Suprapubic skin (tissue), 4 donors: ENCODE results near the gene AGAP1. TPM values are rescaled to one million over a fixed set of nuclear protein-coding genes. Genes with fewer than 3 reads are reported as not detected.

Experiments used
- DNase-seq, 2 donors: peaks; one replicate each; pipeline ENCODE4 v3.0.0-alpha.2; 2019; ENCODE audit warnings: low spot score in 2 of 2
- H3K27ac ChIP-seq: fragments of 200-600 bp; sonication (generic); one replicate; pipeline ENCODE4 v1.5.1; 2019
- H3K27me3 ChIP-seq: fragments of 200-600 bp; sonication (generic); one replicate; pipeline ENCODE4 v1.5.1; 2019
- H3K36me3 ChIP-seq: fragments of 200-600 bp; sonication (generic); one replicate; pipeline ENCODE4 v1.5.1; 2019
- H3K4me1 ChIP-seq: fragments of 200-600 bp; sonication (generic); one replicate; pipeline ENCODE4 v1.5.1; 2019
- H3K4me3 ChIP-seq: fragments of 200-600 bp; sonication (generic); one replicate; pipeline ENCODE4 v1.5.1; 2019; ENCODE audit warnings: mild to moderate bottlenecking
- H3K9me3 ChIP-seq: fragments of 200-600 bp; sonication (generic); one replicate; pipeline ENCODE4 v1.5.1; 2019
- CTCF ChIP-seq, 2 donors: fragments of 200-600 bp in 1 of 2; fragments of 450-650 bp in 1 of 2; sonication (generic) in 1 of 2; IDR thresholded peaks; one replicate each; pipeline ENCODE4 v1.5.1; 2016 to 2019; ENCODE audit warnings: antibody characterized with exemption in 2 of 2, mild to moderate bottlenecking in 1 of 2, moderate library complexity in 1 of 2
- EP300 ChIP-seq: sonication (generic); formaldehyde crosslinking; IDR thresholded peaks from one replicate; pipeline ENCODE4 v1.6.1; 2017; ENCODE audit warnings: antibody characterized with exemption
- POLR2A ChIP-seq, 2 donors: fragments of 450-650 bp; IDR thresholded peaks; one replicate each; pipeline ENCODE4 v1.6.1; 2017; ENCODE audit warnings: antibody characterized with exemption in 2 of 2, mild to moderate bottlenecking in 2 of 2, moderate library complexity in 2 of 2
- POLR2AphosphoS5 ChIP-seq, 3 donors: sonication (generic); formaldehyde crosslinking; IDR thresholded peaks; one replicate each; pipeline ENCODE4 v1.6.1; 2017; ENCODE audit warnings: antibody characterized with exemption in 3 of 3
- WGBS: methylation state at CpG from one replicate; pipeline ENCODE4 v1.1.5; 2018; 5-methylcytosine and 5-hydroxymethylcytosine counted together
- total RNA-seq, 4 donors: library from RNA; depleted of rRNA; stranded (reverse); fragments of >200 nt; gene quantifications; one replicate each; pipeline ENCODE4 v1.1.0, GENCODE V29; 2016

The AGAP1 gene
- total RNA-seq, 4 donors from 2014 or later: 14.1 to 30.7 (median 19.4) TPM

DNA sequence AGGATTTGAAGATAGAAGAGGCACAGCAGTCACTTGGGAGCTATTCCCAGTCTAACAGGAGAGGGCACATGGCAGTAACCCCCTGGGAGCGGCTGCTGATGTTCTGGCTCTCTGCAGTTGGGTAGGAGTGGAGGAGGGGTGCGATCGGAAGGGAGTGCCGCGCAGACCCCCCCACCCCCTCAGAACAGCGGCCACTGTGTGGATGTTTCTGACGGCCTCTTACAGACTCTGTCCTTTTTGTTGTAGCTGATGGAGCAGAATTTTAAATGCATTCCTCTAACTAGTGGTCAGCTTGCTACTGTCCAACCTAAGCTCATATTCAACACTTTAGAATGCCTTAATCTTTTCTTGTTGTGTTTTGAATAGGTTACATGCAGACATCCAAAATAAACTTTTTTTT, 127.9 kb downstream of the AGAP1 start:
- H3K36me3 ChIP-seq: no peaks in the 10 kb centered on the region
- H3K27me3 ChIP-seq: no peaks in the 10 kb centered on the region
- H3K4me1 ChIP-seq: peaks cover 9% of the 10 kb centered on the region
- no peak for DNase-seq
- H3K27ac ChIP-seq: no peak overlapping the region
- 93% methylated on average over 7 of the region's 7 CpGs for WGBS
- H3K4me3 ChIP-seq: no peak overlapping the region
- no peaks in the 10 kb centered on the region for H3K9me3 ChIP-seq
- no peak for TF ChIP-seq POLR2AphosphoS5 (IDR thresholded peaks at IDR 0.05)
- no peak for TF ChIP-seq POLR2A (IDR thresholded peaks at IDR 0.05)
- TF ChIP-seq CTCF (IDR thresholded peaks at IDR 0.05): no peak
- TF ChIP-seq EP300: no peak

DNA sequence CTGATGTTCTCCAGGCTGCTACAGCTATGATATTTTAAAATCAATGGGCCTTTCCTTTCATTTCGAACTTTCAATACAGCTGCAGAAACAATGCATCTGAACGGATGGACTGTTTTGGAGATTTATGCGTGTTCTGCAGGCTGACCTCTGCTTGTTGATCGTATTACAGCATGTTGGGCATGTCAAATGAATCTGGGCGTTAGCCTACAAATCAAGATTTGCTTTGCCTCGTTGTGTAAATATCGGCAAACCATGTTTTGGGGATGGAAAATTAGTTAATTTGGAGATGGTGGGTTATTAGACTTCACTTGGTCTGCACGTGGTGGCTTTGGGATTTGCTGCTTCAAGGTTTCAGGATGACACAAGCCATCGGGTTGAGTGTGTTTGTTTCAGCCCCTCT, 129.3 kb downstream of the AGAP1 start:
- H3K4me3 ChIP-seq: no peak overlapping the region
- H3K27me3 ChIP-seq: no peaks in the 10 kb centered on the region
- no peak for TF ChIP-seq CTCF (IDR thresholded peaks at IDR 0.05)
- TF ChIP-seq EP300: no peak
- TF ChIP-seq POLR2A (IDR thresholded peaks at IDR 0.05): no peak
- TF ChIP-seq POLR2AphosphoS5 (IDR thresholded peaks at IDR 0.05): no peak
- H3K36me3 ChIP-seq: no peaks in the 10 kb centered on the region
- H3K27ac ChIP-seq: no peak overlapping the region
- H3K4me1 ChIP-seq: peaks cover 4% of the 10 kb centered on the region
- DNase-seq: no peak
- WGBS: 92% methylated on average over 9 of the region's 9 CpGs
- no peaks in the 10 kb centered on the region for H3K9me3 ChIP-seq

DNA sequence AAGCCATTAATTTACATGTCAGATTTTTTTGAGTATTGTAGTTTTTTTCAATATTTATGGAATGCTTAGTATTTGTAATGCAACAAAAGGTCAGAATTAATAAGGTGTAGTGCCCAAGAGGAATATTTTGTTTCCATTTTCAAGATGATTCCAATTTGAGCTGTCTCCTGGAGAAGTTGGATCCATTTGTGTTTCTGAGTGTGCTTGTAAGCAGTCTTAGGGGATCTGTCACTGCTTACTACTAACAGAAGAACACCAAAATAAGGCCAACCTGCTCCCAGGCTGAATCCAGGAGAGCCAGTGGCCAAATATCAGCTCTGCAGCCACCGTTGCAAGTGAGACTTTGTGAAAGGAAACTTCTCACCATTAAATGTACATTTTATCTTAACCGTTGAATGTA, 129.9 kb downstream of the AGAP1 start:
- Histone ChIP-seq H3K27ac (no peak overlapping the region), H3K4me1 (peaks cover 4% of the 10 kb centered on the region), H3K9me3 (no peaks in the 10 kb centered on the region), H3K4me3 (no peak overlapping the region), H3K27me3 (no peaks in the 10 kb centered on the region), H3K36me3 (no peaks in the 10 kb centered on the region)
- DNase-seq: no peak
- TF ChIP-seq POLR2AphosphoS5 (IDR thresholded peaks at IDR 0.05) (no peak), CTCF (IDR thresholded peaks at IDR 0.05) (no peak), EP300 (no peak), POLR2A (IDR thresholded peaks at IDR 0.05) (no peak)
- WGBS: 88% methylated on average over 2 of the region's 2 CpGs

GRCh38 chr2:235626658-235627057, 132.8 kb downstream of the AGAP1 start:
- WGBS: 97% methylated on average over 5 of the region's 5 CpGs
- H3K4me1 ChIP-seq: peaks cover 4% of the 10 kb centered on the region

DNA sequence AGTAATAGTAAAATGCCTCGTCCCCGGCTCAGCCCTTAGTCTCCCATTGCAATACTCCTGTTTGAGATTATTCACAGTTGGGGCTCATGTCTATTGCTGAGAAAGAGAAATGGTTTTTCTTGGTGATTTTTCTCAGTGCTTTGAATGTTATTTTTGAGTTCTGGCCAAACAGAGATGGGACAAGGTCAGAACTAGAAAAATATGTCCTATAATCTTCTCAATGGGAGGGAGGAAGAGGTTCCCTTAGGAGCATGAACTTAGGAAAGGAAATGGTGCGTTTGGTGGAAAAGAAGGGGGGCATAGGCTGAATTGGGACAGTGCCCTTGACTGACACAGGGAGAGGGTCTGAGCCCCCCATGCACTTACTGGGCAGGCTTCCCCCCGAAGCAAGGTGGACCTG, 133.8 kb downstream of the AGAP1 start:
- no peaks in the 10 kb centered on the region for H3K27me3 ChIP-seq
- H3K36me3 ChIP-seq: no peaks in the 10 kb centered on the region
- TF ChIP-seq EP300 (no peak), CTCF (IDR thresholded peaks at IDR 0.05) (no peak), POLR2A (IDR thresholded peaks at IDR 0.05) (no peak), POLR2AphosphoS5 (IDR thresholded peaks at IDR 0.05) (no peak)
- H3K4me3 ChIP-seq: no peak overlapping the region
- no peaks in the 10 kb centered on the region for H3K9me3 ChIP-seq
- H3K4me1 ChIP-seq: peaks cover 4% of the 10 kb centered on the region
- no peak for DNase-seq
- 86% methylated on average over 4 of the region's 4 CpGs for WGBS
- no peak overlapping the region for H3K27ac ChIP-seq

More at GRCh38 chr2:235626658-235627057, 132.8 kb downstream of the AGAP1 start:
- no peak overlapping the region for H3K27ac ChIP-seq
- H3K27me3 ChIP-seq: no peaks in the 10 kb centered on the region
- H3K9me3 ChIP-seq: no peaks in the 10 kb centered on the region
- no peak for DNase-seq
- H3K36me3 ChIP-seq: no peaks in the 10 kb centered on the region
- no peak for TF ChIP-seq POLR2A (IDR thresholded peaks at IDR 0.05)
- no peak for TF ChIP-seq EP300
- TF ChIP-seq CTCF (IDR thresholded peaks at IDR 0.05): no peak
- TF ChIP-seq POLR2AphosphoS5 (IDR thresholded peaks at IDR 0.05): no peak
- no peak overlapping the region for H3K4me3 ChIP-seq
